ENCODE data around the gene SEMA3B. TPM values are rescaled to one million over a fixed set of nuclear protein-coding genes. Genes with fewer than 3 reads are reported as not detected.
"Not testable (repeated sequence)": the region's sequence is repeated elsewhere in the genome, so short reads cannot be mapped to it uniquely, and the experiment has no call there.

Gene SEMA3B
- polyA plus RNA-seq, 3 donors from 2014 or later = not detected

GRCh38 chr3:50256978-50257890, 11.7 kb upstream of the SEMA3B start:
- peaks cover 4 to 11% (median 7%) of the 10 kb centered on the region in 3 donors for H3K36me3 Mint-ChIP-seq
- H3K27ac Mint-ChIP-seq = peak overlapping the region in 2 of 6 donors; percentile 9 to 58
- H3K9me3 Mint-ChIP-seq = no peaks in the 10 kb centered on the region
- H3K4me1 Mint-ChIP-seq = peaks cover 5 to 20% of the 10 kb centered on the region in 2 donors
- no peak overlapping the region for H3K4me3 Mint-ChIP-seq
- no peak for DNase-seq
- H3K27me3 Mint-ChIP-seq (ENCODE audit: low read depth in 3 of 3) = peaks cover 0 to 5% (median 1%) of the 10 kb centered on the region in 3 donors

- peak overlapping the region in 1 of 5 donors; percentile 4 for H3K4me3 Mint-ChIP-seq
- peaks cover 0 to 5% (median 3%) of the 10 kb centered on the region in 3 donors for H3K27me3 Mint-ChIP-seq (ENCODE audit: low read depth in 3 of 3)
- H3K27ac Mint-ChIP-seq = peak overlapping the region in 2 of 6 donors; percentile 29 to 74
- DNase-seq = no peak
- peaks cover 5 to 19% of the 10 kb centered on the region in 2 donors for H3K4me1 Mint-ChIP-seq
- no peaks in the 10 kb centered on the region for H3K9me3 Mint-ChIP-seq
- peaks cover 4 to 11% (median 7%) of the 10 kb centered on the region in 3 donors for H3K36me3 Mint-ChIP-seq
Measured at GRCh38 chr3:50258029-50258680, 10.8 kb upstream of the SEMA3B start.

GRCh38 chr3:50258979-50259378, 10.0 kb upstream of the SEMA3B start:
- DNase-seq = no peak
- Mint-ChIP-seq H3K27ac (peak overlapping the region in 1 of 6 donors; percentile 5), H3K4me3 (no peak overlapping the region), H3K9me3 (no peaks in the 10 kb centered on the region), H3K36me3 (peaks cover 4 to 11% (median 7%) of the 10 kb centered on the region in 3 donors), H3K4me1 (peaks cover 1 to 12% of the 10 kb centered on the region in 2 donors), H3K27me3 (ENCODE audit: low read depth in 3 of 3) (peaks cover under 1 to 5% (median 5%) of the 10 kb centered on the region in 3 donors)

- Mint-ChIP-seq H3K27ac (peak overlapping the region in 5 of 6 donors; percentile 26 to 84 (median 65)), H3K27me3 (ENCODE audit: low read depth in 3 of 3) (peaks cover 2 to 5% (median 5%) of the 10 kb centered on the region in 3 donors)
Measured at GRCh38 chr3:50259432-50260026, 9.4 kb upstream of the SEMA3B start.

GRCh38 chr3:50260027-50260941, 8.7 kb upstream of the SEMA3B start:
- peak overlapping the region in 4 of 6 donors; percentile 28 to 84 (median 40) for H3K27ac Mint-ChIP-seq
- peaks cover 4 to 11% (median 7%) of the 10 kb centered on the region in 3 donors for H3K36me3 Mint-ChIP-seq
- no peaks in the 10 kb centered on the region for H3K9me3 Mint-ChIP-seq
- peaks cover 0 to 4% of the 10 kb centered on the region in 2 donors for H3K4me1 Mint-ChIP-seq
- H3K4me3 Mint-ChIP-seq = peak overlapping the region; percentile 54 to 76 (median 66)
- peaks cover 2 to 5% (median 5%) of the 10 kb centered on the region in 3 donors for H3K27me3 Mint-ChIP-seq (ENCODE audit: low read depth in 3 of 3)
- peak; percentile 86 to 88 (median 88) for DNase-seq

More at GRCh38 chr3:50259432-50260026, 9.4 kb upstream of the SEMA3B start:
- Mint-ChIP-seq H3K4me3 (peak overlapping the region; percentile 54 to 76 (median 66)), H3K36me3 (peaks cover 4 to 11% (median 7%) of the 10 kb centered on the region in 3 donors), H3K9me3 (no peaks in the 10 kb centered on the region), H3K4me1 (peaks cover 0 to 6% of the 10 kb centered on the region in 2 donors)
- DNase-seq = no peak

GRCh38 chr3:50260942-50261441, 8.0 kb upstream of the SEMA3B start:
- H3K27me3 Mint-ChIP-seq (ENCODE audit: low read depth in 3 of 3) = peaks cover 2 to 5% (median 5%) of the 10 kb centered on the region in 3 donors
- peak overlapping the region in 3 of 5 donors; percentile 47 to 66 (median 54) for H3K4me3 Mint-ChIP-seq
- no peaks in the 10 kb centered on the region for H3K9me3 Mint-ChIP-seq
- DNase-seq = no peak
- H3K27ac Mint-ChIP-seq = peak overlapping the region in 1 of 6 donors; percentile 73
- peaks cover 4 to 11% (median 7%) of the 10 kb centered on the region in 3 donors for H3K36me3 Mint-ChIP-seq
- peaks cover 0 to 4% of the 10 kb centered on the region in 2 donors for H3K4me1 Mint-ChIP-seq

- Mint-ChIP-seq H3K27ac (peak overlapping the region in 1 of 6 donors; percentile 73), H3K36me3 (peaks cover 4 to 11% (median 6%) of the 10 kb centered on the region in 3 donors), H3K27me3 (ENCODE audit: low read depth in 3 of 3) (peaks cover 2 to 5% (median 5%) of the 10 kb centered on the region in 3 donors), H3K4me1 (peaks cover 0 to 4% of the 10 kb centered on the region in 2 donors), H3K4me3 (peak overlapping the region in 2 of 5 donors; percentile 47 to 54), H3K9me3 (no peaks in the 10 kb centered on the region)
- DNase-seq = no peak
Measured at GRCh38 chr3:50261505-50261904, 7.4 kb upstream of the SEMA3B start.

GRCh38 chr3:50262200-50262599, 6.7 kb upstream of the SEMA3B start:
- H3K4me1 Mint-ChIP-seq; H3K4me3 Mint-ChIP-seq; DNase-seq; H3K36me3 Mint-ChIP-seq; H3K27me3 Mint-ChIP-seq (ENCODE audit: low read depth in 3 of 3); H3K27ac Mint-ChIP-seq; H3K9me3 Mint-ChIP-seq: not testable (repeated sequence)

GRCh38 chr3:50262778-50263177, 6.2 kb upstream of the SEMA3B start:
- peaks cover 2 to 5% (median 5%) of the 10 kb centered on the region in 3 donors for H3K27me3 Mint-ChIP-seq (ENCODE audit: low read depth in 3 of 3)
- peaks cover 0 to 4% of the 10 kb centered on the region in 2 donors for H3K4me1 Mint-ChIP-seq
- peak overlapping the region in 2 of 6 donors; percentile 49 to 67 for H3K27ac Mint-ChIP-seq

GRCh38 chr3:50263478-50264382, 5.2 kb upstream of the SEMA3B start:
- Mint-ChIP-seq H3K4me3 (no peak overlapping the region), H3K36me3 (no peaks in the 10 kb centered on the region), H3K27me3 (ENCODE audit: low read depth in 3 of 3) (peaks cover 4 to 6% (median 5%) of the 10 kb centered on the region in 3 donors), H3K9me3 (no peaks in the 10 kb centered on the region), H3K27ac (peak overlapping the region in 1 of 6 donors; percentile 39), H3K4me1 (peaks cover 0 to 4% of the 10 kb centered on the region in 2 donors)
- DNase-seq = no peak

More at GRCh38 chr3:50262778-50263177, 6.2 kb upstream of the SEMA3B start:
- DNase-seq = no peak
- Mint-ChIP-seq H3K36me3 (no peaks in the 10 kb centered on the region), H3K4me3 (no peak overlapping the region), H3K9me3 (no peaks in the 10 kb centered on the region)

GRCh38 chr3:50264383-50264963, 4.5 kb upstream of the SEMA3B start:
- Mint-ChIP-seq H3K4me1 (peaks cover 0 to 4% of the 10 kb centered on the region in 2 donors), H3K36me3 (no peaks in the 10 kb centered on the region), H3K27ac (no peak overlapping the region), H3K27me3 (ENCODE audit: low read depth in 3 of 3) (peaks cover 4 to 6% (median 5%) of the 10 kb centered on the region in 3 donors), H3K9me3 (no peaks in the 10 kb centered on the region), H3K4me3 (no peak overlapping the region)
- DNase-seq = no peak
